Peyer's patch (tissue), 4 donors: ENCODE data around the gene MRPL12.

Source experiments
- POLR2A ChIP-seq, 2 donors: fragments of 450-650 bp; IDR thresholded peaks; one replicate each; pipeline ENCODE4 v1.5.1; 2017; ENCODE audit warnings: antibody characterized with exemption in 2 of 2, mild to moderate bottlenecking in 2 of 2, moderate library complexity in 2 of 2
- TF ChIP-seq, protein P1 (sequence below), 6 experiments: fragments of 450-650 bp in 4 of 6; fragments of 200-600 bp in 2 of 6; sonication (generic) in 1 of 6; IDR thresholded peaks; one replicate each; pipeline ENCODE4 v1.5.1; 2017 to 2019; ENCODE audit warnings: antibody characterized with exemption in 6 of 6, mild to moderate bottlenecking in 3 of 6, moderate library complexity in 1 of 6

- TF ChIP-seq, protein P1, sequence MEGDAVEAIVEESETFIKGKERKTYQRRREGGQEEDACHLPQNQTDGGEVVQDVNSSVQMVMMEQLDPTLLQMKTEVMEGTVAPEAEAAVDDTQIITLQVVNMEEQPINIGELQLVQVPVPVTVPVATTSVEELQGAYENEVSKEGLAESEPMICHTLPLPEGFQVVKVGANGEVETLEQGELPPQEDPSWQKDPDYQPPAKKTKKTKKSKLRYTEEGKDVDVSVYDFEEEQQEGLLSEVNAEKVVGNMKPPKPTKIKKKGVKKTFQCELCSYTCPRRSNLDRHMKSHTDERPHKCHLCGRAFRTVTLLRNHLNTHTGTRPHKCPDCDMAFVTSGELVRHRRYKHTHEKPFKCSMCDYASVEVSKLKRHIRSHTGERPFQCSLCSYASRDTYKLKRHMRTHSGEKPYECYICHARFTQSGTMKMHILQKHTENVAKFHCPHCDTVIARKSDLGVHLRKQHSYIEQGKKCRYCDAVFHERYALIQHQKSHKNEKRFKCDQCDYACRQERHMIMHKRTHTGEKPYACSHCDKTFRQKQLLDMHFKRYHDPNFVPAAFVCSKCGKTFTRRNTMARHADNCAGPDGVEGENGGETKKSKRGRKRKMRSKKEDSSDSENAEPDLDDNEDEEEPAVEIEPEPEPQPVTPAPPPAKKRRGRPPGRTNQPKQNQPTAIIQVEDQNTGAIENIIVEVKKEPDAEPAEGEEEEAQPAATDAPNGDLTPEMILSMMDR (IDR thresholded peaks at IDR 0.05): no peak
- no peak for TF ChIP-seq POLR2A (IDR thresholded peaks at IDR 0.05)
Measured at GRCh38 chr17:81695801-81696200, 7.4 kb upstream of the MRPL12 start.
